ENCODE data around the gene GATB.
"Not testable (repeated sequence)": the region's sequence is repeated elsewhere in the genome, so short reads cannot be mapped to it uniquely, and the experiment has no call there.

The GATB gene

GRCh38 chr4:151736361-151736760, 24.4 kb downstream of the GATB start:
- no peak for DNase-seq (ENCODE audit: low read depth)
- H3K4me3 ChIP-seq (ENCODE audit: low read depth, low read length) = no peak overlapping the region
- TF ChIP-seq CTCF (IDR thresholded peaks at IDR 0.05; ENCODE audit: low read depth, low read length) (no peak), MAX (IDR thresholded peaks at IDR 0.05; ENCODE audit: low read depth, low read length) (no peak), POLR2A (IDR thresholded peaks at IDR 0.05; ENCODE audit: extremely low read depth, insufficient read length) (no peak), MYC (IDR thresholded peaks at IDR 0.05; ENCODE audit: low read depth, low read length) (no peak)

- DNase-seq (ENCODE audit: low read depth); H3K4me3 ChIP-seq (ENCODE audit: low read depth, low read length): not testable (repeated sequence)
Observed at GRCh38 chr4:151731670-151732069, 29.1 kb downstream of the GATB start.

GRCh38 chr4:151729731-151730559, 30.9 kb downstream of the GATB start:
- no peak for DNase-seq (ENCODE audit: low read depth)
- no peak overlapping the region for H3K4me3 ChIP-seq (ENCODE audit: low read depth, low read length)
- no peak for TF ChIP-seq CTCF (IDR thresholded peaks at IDR 0.05; ENCODE audit: low read depth, low read length)
- TF ChIP-seq POLR2A (IDR thresholded peaks at IDR 0.05; ENCODE audit: extremely low read depth, insufficient read length) = no peak
- no peak for TF ChIP-seq MAX (IDR thresholded peaks at IDR 0.05; ENCODE audit: low read depth, low read length)
- TF ChIP-seq MYC (IDR thresholded peaks at IDR 0.05; ENCODE audit: low read depth, low read length) = no peak

GRCh38 chr4:151728679-151729078, 32.1 kb downstream of the GATB start:
- H3K4me3 ChIP-seq (ENCODE audit: low read depth, low read length) = no peak overlapping the region
- DNase-seq (ENCODE audit: low read depth) = no peak
- no peak for TF ChIP-seq MYC (IDR thresholded peaks at IDR 0.05; ENCODE audit: low read depth, low read length)
- TF ChIP-seq POLR2A (IDR thresholded peaks at IDR 0.05; ENCODE audit: extremely low read depth, insufficient read length) = no peak
- TF ChIP-seq CTCF (IDR thresholded peaks at IDR 0.05; ENCODE audit: low read depth, low read length) = no peak
- no peak for TF ChIP-seq MAX (IDR thresholded peaks at IDR 0.05; ENCODE audit: low read depth, low read length)

- H3K4me3 ChIP-seq (ENCODE audit: low read depth, low read length) = no peak overlapping the region
- no peak for DNase-seq (ENCODE audit: low read depth)
- TF ChIP-seq MAX (IDR thresholded peaks at IDR 0.05; ENCODE audit: low read depth, low read length) = no peak
- TF ChIP-seq CTCF (IDR thresholded peaks at IDR 0.05; ENCODE audit: low read depth, low read length) = no peak
- no peak for TF ChIP-seq MYC (IDR thresholded peaks at IDR 0.05; ENCODE audit: low read depth, low read length)
- no peak for TF ChIP-seq POLR2A (IDR thresholded peaks at IDR 0.05; ENCODE audit: extremely low read depth, insufficient read length)
Observed at GRCh38 chr4:151728006-151728405, 32.8 kb downstream of the GATB start.

- TF ChIP-seq CTCF (IDR thresholded peaks at IDR 0.05; ENCODE audit: low read depth, low read length) (no peak), POLR2A (IDR thresholded peaks at IDR 0.05; ENCODE audit: extremely low read depth, insufficient read length) (no peak), MYC (IDR thresholded peaks at IDR 0.05; ENCODE audit: low read depth, low read length) (no peak), MAX (IDR thresholded peaks at IDR 0.05; ENCODE audit: low read depth, low read length) (no peak)
- DNase-seq (ENCODE audit: low read depth) = no peak
Observed at GRCh38 chr4:151727365-151727764, 33.4 kb downstream of the GATB start.

More at GRCh38 chr4:151727365-151727764, 33.4 kb downstream of the GATB start:
- no peak overlapping the region for H3K4me3 ChIP-seq (ENCODE audit: low read depth, low read length)

Measured in NB4 (cell line).